Endothelial cell of umbilical vein (primary cell): ENCODE results near the gene DBT. TPM values are rescaled to one million over a fixed set of nuclear protein-coding genes. Genes with fewer than 3 reads are reported as not detected.

Experiments used
- BruUV-seq: library from RNA; stranded (reverse); fragments of 400-500 nt; replicated peaks from 2 replicates; lab custom pipeline; 2021; lab: Mats Ljungman, UMichigan
- CTCF ChIA-PET: fragments of 300-600, 350-600 bp; sonication (Branson Sonifier 250); formaldehyde crosslinking; loops from one replicate; lab custom pipeline; 2021; ENCODE audit warnings: antibody characterized with exemption, inconsistent platforms; lab: Charles Lee
- POLR2A ChIA-PET: fragments of 300-600, 350-600 bp; sonication (Branson Sonifier 250); formaldehyde crosslinking; loops from one replicate; lab custom pipeline; 2021; ENCODE audit warnings: antibody characterized with exemption, inconsistent platforms; lab: Charles Lee
- DNase-seq: peaks from one replicate; pipeline ENCODE4 v3.0.0-alpha.2; 2011; ENCODE audit warnings: low read depth, low spot score
- FAIRE-seq: peaks from 2 replicates; lab custom pipeline; 2011; peaks lifted over from hg19 to GRCh38; lab: Jason Lieb, UNC
- H2AFZ ChIP-seq: 2 replicates; pipeline ENCODE4 v1.6.0; 2012; ENCODE audit warnings: low read depth, low read length, control low read depth, inconsistent platforms
- H3K27ac ChIP-seq: 2 replicates; pipeline ENCODE4 v1.5.1; 2011; ENCODE audit warnings: low read depth, mild to moderate bottlenecking, control low read depth, low read length, moderate library complexity; ENCODE audit not compliant: insufficient read depth
- H3K27me3 ChIP-seq, 2 experiments: 2 replicates each; pipeline versions ENCODE4 v1.6.0 to v1.6.1; 2011; ENCODE audit warnings: low read length in 2 of 2, mixed read lengths in 1 of 2; ENCODE audit not compliant: control insufficient read depth in 2 of 2, insufficient read depth in 2 of 2
- H3K36me3 ChIP-seq, 2 experiments: 2 replicates in 1 of 2; 3 replicates in 1 of 2; pipeline ENCODE4 v1.5.1; 2011; ENCODE audit warnings: low read length in 2 of 2, mild to moderate bottlenecking in 1 of 2, moderate library complexity in 1 of 2; ENCODE audit not compliant: control insufficient read depth in 2 of 2, insufficient read depth in 2 of 2; ENCODE audit errors: extremely low read depth in 1 of 2
- H3K4me1 ChIP-seq: 3 replicates; pipeline ENCODE4 v1.5.1; 2011; ENCODE audit warnings: mild to moderate bottlenecking, low read length; ENCODE audit not compliant: control insufficient read depth, insufficient read depth; ENCODE audit errors: extremely low read depth
- H3K4me2 ChIP-seq: 2 replicates; pipeline ENCODE4 v1.6.1; 2011; ENCODE audit warnings: low read length, control low read depth, mixed read lengths; ENCODE audit not compliant: insufficient read depth
- H3K4me3 ChIP-seq, 3 experiments: fragments of 200-600 bp in 1 of 3; sonication (generic), shearing (Covaris generic) in 1 of 3; replicated peaks in 1 of 3; 2 replicates each; pipeline ENCODE4 v1.5.1; 2011 to 2016; ENCODE audit warnings: control low read depth in 3 of 3, low read length in 3 of 3, mild to moderate bottlenecking in 2 of 3, inconsistent platforms in 1 of 3, low read depth in 1 of 3, moderate library complexity in 1 of 3; ENCODE audit not compliant: insufficient read depth in 1 of 3
- H3K79me2 ChIP-seq: 2 replicates; pipeline ENCODE4 v1.6.0; 2012; ENCODE audit warnings: low read length, inconsistent platforms; ENCODE audit not compliant: control insufficient read depth, insufficient read depth
- H3K9ac ChIP-seq: replicated peaks from 2 replicates; pipeline ENCODE3; 2011; ENCODE audit warnings: low read length, control low read depth; ENCODE audit not compliant: insufficient read depth; ENCODE audit errors: extremely low read depth
- H3K9me1 ChIP-seq: replicated peaks from 3 replicates; pipeline ENCODE4 v1.6.0; 2011; ENCODE audit warnings: mild to moderate bottlenecking, low read length; ENCODE audit not compliant: control insufficient read depth, insufficient read depth; ENCODE audit errors: extremely low read depth
- H3K9me3 ChIP-seq: replicated peaks from 2 replicates; pipeline ENCODE4 v1.5.1; 2012; ENCODE audit warnings: low read length, inconsistent platforms; ENCODE audit not compliant: control insufficient read depth, insufficient read depth
- H4K20me1 ChIP-seq: replicated peaks from 2 replicates; pipeline ENCODE3; 2011; ENCODE audit warnings: mild to moderate bottlenecking, low read length; ENCODE audit not compliant: control insufficient read depth, insufficient read depth; ENCODE audit errors: extremely low read depth
- EZH2 ChIP-seq: IDR thresholded peaks from 2 replicates; pipeline ENCODE4 v1.6.1; 2012; ENCODE audit warnings: borderline replicate concordance, low read depth, mild to moderate bottlenecking, moderate library complexity, low read length, inconsistent platforms; ENCODE audit not compliant: severe bottlenecking
- FOS ChIP-seq: IDR thresholded peaks from 2 replicates; pipeline ENCODE4 v1.6.1; 2011; ENCODE audit warnings: mild to moderate bottlenecking, low read length, moderate library complexity, borderline replicate concordance; ENCODE audit not compliant: insufficient read depth
- GATA2 ChIP-seq: IDR thresholded peaks from 2 replicates; pipeline ENCODE4 v1.7.0; 2011; ENCODE audit warnings: low read depth, mild to moderate bottlenecking, moderate library complexity, mixed read lengths, low read length; ENCODE audit not compliant: insufficient read length, insufficient read depth
- JUN ChIP-seq: IDR thresholded peaks from 2 replicates; pipeline ENCODE4 v1.6.1; 2011; ENCODE audit warnings: borderline replicate concordance, low read depth; ENCODE audit not compliant: insufficient read length, insufficient read depth
- MYC ChIP-seq: IDR thresholded peaks from one replicate; pipeline ENCODE4 v1.6.1; 2011; ENCODE audit warnings: mild to moderate bottlenecking, low read depth, low read length
- POLR2A ChIP-seq: IDR thresholded peaks from 2 replicates; pipeline ENCODE4 v1.6.1; 2012; ENCODE audit warnings: low read depth, mild to moderate bottlenecking, control low read depth, low read length
- POLR2AphosphoS5 ChIP-seq: IDR thresholded peaks from 2 replicates; pipeline ENCODE4 v1.6.1; 2012; ENCODE audit warnings: low read depth, mild to moderate bottlenecking, control low read depth, low read length, moderate library complexity; ENCODE audit not compliant: insufficient read depth
- dilution Hi-C: fragments of 300-500 bp; cut with MboI; formaldehyde crosslinking; loops from one replicate; pipeline ENCODE4 v1.15.0; 2019; ENCODE audit warnings: low sequenced_read_pairs; ENCODE audit not compliant: extremely low pct_ligation_motif_present
- intact Hi-C: fragments of 100-400 bp; cut with micrococcal nuclease; formaldehyde crosslinking; loops from one replicate; pipeline ENCODE4 v1.10.0; 2022
- polyA plus RNA-seq, 4 experiments: library from polyadenylated mRNA; depleted of rRNA in 3 of 4; stranded (reverse) in 3 of 4; unstranded in 1 of 4; fragments of >200 nt; gene quantifications; 2 replicates each; pipeline versions ENCODE4 v1.2.1 to v1.2.3, GENCODE V29; 2011 to 2012; ENCODE audit warnings: missing spikeins in 1 of 4
- total RNA-seq: library from RNA; stranded (reverse); gene quantifications from 2 replicates; pipeline ENCODE4 v1.2.3, GENCODE V29; 2021
- TF ChIP-seq, protein P1 (sequence below), 2 donors: IDR thresholded peaks; 1 replicate in 1 of 2; 2 replicates in 1 of 2; pipeline ENCODE4 v1.5.1; 2011; ENCODE audit warnings: low read length in 2 of 2, mild to moderate bottlenecking in 2 of 2, moderate library complexity in 2 of 2, control low read depth in 1 of 2, inconsistent platforms in 1 of 2, low read depth in 1 of 2; ENCODE audit not compliant: insufficient read depth in 1 of 2; ENCODE audit errors: extremely low read depth in 1 of 2
- TF ChIP-seq, protein P2 (sequence below): IDR thresholded peaks from 2 replicates; pipeline ENCODE4 v1.6.1; 2011; ENCODE audit not compliant: insufficient read depth, insufficient read length

Gene DBT
- total and polyA plus RNA-seq, 2 donors (not counting 3 experiments of a cell fraction or from before 2014, with no cell fraction given): 1.6 to 7.9 TPM

DNA sequence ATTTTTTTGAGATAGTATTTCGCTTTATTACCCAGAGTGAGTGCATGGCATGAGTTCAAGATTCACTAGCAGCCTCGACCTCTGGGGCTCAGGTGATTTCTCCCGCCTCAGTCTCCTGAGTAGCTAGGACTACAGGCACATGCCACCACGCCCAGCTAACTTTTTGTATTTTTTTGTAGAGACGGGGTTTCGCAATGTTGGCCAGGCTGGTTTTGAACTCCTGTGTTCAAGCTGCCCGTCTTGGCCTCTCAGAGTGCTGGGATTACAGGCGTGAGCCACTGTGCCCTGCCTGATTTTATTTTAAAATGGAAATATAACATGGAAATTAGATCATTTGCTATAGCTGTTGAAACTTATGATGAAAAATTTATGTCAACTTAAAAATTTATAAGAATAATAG lies 46.5 kb upstream of the DBT start:
- peaks cover 0 to 5% of the 10 kb centered on the region in 2 experiments for H3K36me3 ChIP-seq
- ChIA-PET CTCF (interaction anchor here (1.1 kb wide), 1 partner anchor 11 kb away, joined by 4 read pairs; no protein-coding TSS in a partner anchor), POLR2A (no interaction called here)
- no peaks in the 10 kb centered on the region for H3K79me2 ChIP-seq
- intact Hi-C loops: loop anchor here (10.0 kb wide), 1 partner anchor 569 kb away; no protein-coding TSS in a partner anchor
- H2AFZ ChIP-seq: no peak overlapping the region
- H3K27ac ChIP-seq: no peak overlapping the region
- H4K20me1 ChIP-seq: no peaks in the 10 kb centered on the region
- H3K4me2 ChIP-seq: no peak overlapping the region
- H3K27me3 ChIP-seq: no peaks in the 10 kb centered on the region
- H3K9ac ChIP-seq: no peak overlapping the region
- FAIRE-seq: no peak
- no peaks in the 10 kb centered on the region for H3K9me3 ChIP-seq
- peaks cover 26% of the 10 kb centered on the region for H3K4me1 ChIP-seq
- DNase-seq: no peak
- TF ChIP-seq JUN: no peak
- TF ChIP-seq POLR2AphosphoS5: no peak
- no peak for TF ChIP-seq POLR2A
- TF ChIP-seq FOS: no peak
- TF ChIP-seq MYC: no peak
- TF ChIP-seq, protein P1, sequence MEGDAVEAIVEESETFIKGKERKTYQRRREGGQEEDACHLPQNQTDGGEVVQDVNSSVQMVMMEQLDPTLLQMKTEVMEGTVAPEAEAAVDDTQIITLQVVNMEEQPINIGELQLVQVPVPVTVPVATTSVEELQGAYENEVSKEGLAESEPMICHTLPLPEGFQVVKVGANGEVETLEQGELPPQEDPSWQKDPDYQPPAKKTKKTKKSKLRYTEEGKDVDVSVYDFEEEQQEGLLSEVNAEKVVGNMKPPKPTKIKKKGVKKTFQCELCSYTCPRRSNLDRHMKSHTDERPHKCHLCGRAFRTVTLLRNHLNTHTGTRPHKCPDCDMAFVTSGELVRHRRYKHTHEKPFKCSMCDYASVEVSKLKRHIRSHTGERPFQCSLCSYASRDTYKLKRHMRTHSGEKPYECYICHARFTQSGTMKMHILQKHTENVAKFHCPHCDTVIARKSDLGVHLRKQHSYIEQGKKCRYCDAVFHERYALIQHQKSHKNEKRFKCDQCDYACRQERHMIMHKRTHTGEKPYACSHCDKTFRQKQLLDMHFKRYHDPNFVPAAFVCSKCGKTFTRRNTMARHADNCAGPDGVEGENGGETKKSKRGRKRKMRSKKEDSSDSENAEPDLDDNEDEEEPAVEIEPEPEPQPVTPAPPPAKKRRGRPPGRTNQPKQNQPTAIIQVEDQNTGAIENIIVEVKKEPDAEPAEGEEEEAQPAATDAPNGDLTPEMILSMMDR (IDR thresholded peaks at IDR 0.05; ENCODE audit: extremely low read depth in 1 of 2, insufficient read depth in 1 of 2, low read depth in 1 of 2, low read length in 2 of 2): no peak
- dilution Hi-C loops: no loop called here
- H3K4me3 ChIP-seq: no peak overlapping the region
- H3K9me1 ChIP-seq: no peaks in the 10 kb centered on the region
- no TSS peak for BruUV-seq

DNA sequence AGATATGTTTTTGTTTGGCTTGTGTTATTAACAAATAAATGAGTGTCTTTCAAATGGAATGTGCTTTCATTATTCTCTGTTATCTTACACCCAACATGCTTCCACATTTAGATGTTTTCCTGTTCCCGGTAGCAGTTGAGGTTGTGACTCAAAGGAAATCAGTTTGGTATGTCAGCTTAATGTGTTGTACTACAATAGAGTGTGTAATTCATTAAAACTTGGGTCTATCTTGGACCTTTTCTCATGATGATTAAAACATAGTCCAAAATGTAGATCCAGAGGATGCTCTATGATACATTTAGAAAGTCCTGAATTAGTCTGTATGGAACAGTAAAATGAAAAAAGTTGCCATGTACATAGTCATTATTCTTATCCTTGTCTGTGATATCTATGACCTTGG lies 43.1 kb upstream of the DBT start:
- Histone ChIP-seq H3K27ac (peak overlapping the region; percentile 97), H3K9me3 (no peaks in the 10 kb centered on the region), H3K27me3 (no peaks in the 10 kb centered on the region), H2AFZ (no peak overlapping the region), H4K20me1 (no peaks in the 10 kb centered on the region), H3K79me2 (peaks cover 2% of the 10 kb centered on the region), H3K4me2 (peak overlapping the region; percentile 63), H3K9ac (peak overlapping the region; percentile 66), H3K4me1 (peaks cover 43% of the 10 kb centered on the region), H3K36me3 (peaks cover 0 to 11% of the 10 kb centered on the region in 2 experiments), H3K9me1 (no peaks in the 10 kb centered on the region), H3K4me3 (no peak overlapping the region)
- CTCF ChIA-PET: interaction anchor here (1.0 to 6.9 kb wide), 6 partner anchors 8 to 166 kb away, joined by 3 to 73 read pairs (median 4); partner anchors contain the start of genes CDC14A and DBT
- POLR2A ChIA-PET: no interaction called here
- intact Hi-C loops (loop anchor here (1.0 to 10.0 kb wide), 6 partner anchors 16 to 572 kb away; partner anchors contain the start of genes CDC14A, RTCA, SASS6 and TRMT13), dilution Hi-C loops (no loop called here)
- no TSS peak for BruUV-seq
- TF ChIP-seq EZH2 (no peak), POLR2A (peak; percentile 82), MYC (no peak), FOS (peak; percentile 64), JUN (peak; percentile 96), POLR2AphosphoS5 (peak; percentile 90), GATA2 (peak; percentile 80)
- TF ChIP-seq, protein P2, sequence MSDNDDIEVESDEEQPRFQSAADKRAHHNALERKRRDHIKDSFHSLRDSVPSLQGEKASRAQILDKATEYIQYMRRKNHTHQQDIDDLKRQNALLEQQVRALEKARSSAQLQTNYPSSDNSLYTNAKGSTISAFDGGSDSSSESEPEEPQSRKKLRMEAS: no peak
- TF ChIP-seq, protein P1 (IDR thresholded peaks at IDR 0.05; ENCODE audit: extremely low read depth in 1 of 2, insufficient read depth in 1 of 2, low read depth in 1 of 2, low read length in 2 of 2): no peak
- DNase-seq (peak; percentile 96), FAIRE-seq (peak; percentile 79)
